ENCODE data around the gene CASKIN2. TPM values are rescaled to one million over a fixed set of nuclear protein-coding genes. Genes with fewer than 3 reads are reported as not detected.
"Not testable (repeated sequence)": the region's sequence is repeated elsewhere in the genome, so short reads cannot be mapped to it uniquely, and the experiment has no call there.

The CASKIN2 gene
- total and polyA plus RNA-seq, 2 donors = 11.1 to 29.1 TPM

- 63% methylated on average over 9 of the region's 9 CpGs for WGBS
- Histone ChIP-seq H3K4me1 (ENCODE audit: insufficient read depth) (peaks cover 2% of the 10 kb centered on the region), H3K27ac (ENCODE audit: low read depth) (peak overlapping the region; percentile 65), H3K4me3 (ENCODE audit: low read depth, low read length) (no peak overlapping the region), H3K36me3 (ENCODE audit: insufficient read depth) (no peaks in the 10 kb centered on the region)
- peak; percentile 50 for DNase-seq (ENCODE audit: extremely low spot score)
Measured at GRCh38 chr17:75459590-75460267, 55.6 kb downstream of the CASKIN2 start.

DNA sequence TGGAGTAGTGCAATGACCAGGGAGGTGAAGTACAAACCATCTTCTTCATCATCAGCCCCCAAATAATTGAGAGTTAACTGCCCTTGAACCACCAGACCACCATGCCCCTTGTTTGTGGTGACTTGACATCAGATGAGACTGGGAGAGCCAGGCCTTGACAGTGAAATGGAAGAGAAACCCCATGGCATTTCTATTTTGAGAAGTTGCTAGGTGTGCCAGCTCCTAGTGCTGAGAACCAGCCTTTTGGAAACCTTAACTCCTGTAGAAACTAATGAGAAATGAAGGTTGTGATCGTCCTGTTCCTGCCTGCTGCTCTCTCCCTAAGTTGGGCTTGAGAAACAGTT is 56.1 kb downstream of the CASKIN2 start:
- no peak for DNase-seq (ENCODE audit: extremely low spot score)
- Histone ChIP-seq H3K4me3 (ENCODE audit: low read depth, low read length) (no peak overlapping the region), H3K4me1 (ENCODE audit: insufficient read depth) (peaks cover 2% of the 10 kb centered on the region), H3K36me3 (ENCODE audit: insufficient read depth) (no peaks in the 10 kb centered on the region), H3K27ac (ENCODE audit: low read depth) (peak overlapping the region; percentile 65)
- WGBS = 61% methylated on average over 1 of the region's 1 CpG

- H3K36me3 ChIP-seq (ENCODE audit: insufficient read depth) = no peaks in the 10 kb centered on the region
- under 1% methylated on average over 38 of the region's 38 CpGs for WGBS
- peaks cover 2% of the 10 kb centered on the region for H3K4me1 ChIP-seq (ENCODE audit: insufficient read depth)
- peak; percentile 40 for DNase-seq (ENCODE audit: extremely low spot score)
- no peak overlapping the region for H3K27ac ChIP-seq (ENCODE audit: low read depth)
- peak overlapping the region; percentile 86 for H3K4me3 ChIP-seq (ENCODE audit: low read depth, low read length)
Measured at GRCh38 chr17:75457047-75457654, 58.2 kb downstream of the CASKIN2 start.

- DNase-seq (ENCODE audit: extremely low spot score) = peak; percentile 98
Measured at GRCh38 chr17:75456417-75457046, 58.8 kb downstream of the CASKIN2 start, which contains the start of gene TMEM94. Gene TMEM94, plus strand, starts transcription at chr17:75456635. Its CDS starts 15,271 bp downstream, at chr17:75471906.

GRCh38 chr17:75456039-75456416 is 59.3 kb downstream of the CASKIN2 start:
- peaks cover 2% of the 10 kb centered on the region for H3K4me1 ChIP-seq (ENCODE audit: insufficient read depth)
- 4% methylated on average over 13 of the region's 13 CpGs for WGBS

More at GRCh38 chr17:75456417-75457046, 58.8 kb downstream of the CASKIN2 start, which contains the start of gene TMEM94:
- Histone ChIP-seq H3K4me3 (ENCODE audit: low read depth, low read length) (peak within 1 kb of the TSS; percentile 86), H3K27ac (ENCODE audit: low read depth) (peak within 1 kb of the TSS; percentile 81), H3K4me1 (ENCODE audit: insufficient read depth) (peaks cover 2% of the 10 kb centered on the region), H3K36me3 (ENCODE audit: insufficient read depth) (no peaks in the 10 kb centered on the region)
- WGBS = under 1% methylated on average over 33 of the region's 33 CpGs

GRCh38 chr17:75454672-75455071 is 60.7 kb downstream of the CASKIN2 start:
- H3K4me1 ChIP-seq (ENCODE audit: insufficient read depth); H3K36me3 ChIP-seq (ENCODE audit: insufficient read depth); H3K27ac ChIP-seq (ENCODE audit: low read depth); DNase-seq (ENCODE audit: extremely low spot score); H3K4me3 ChIP-seq (ENCODE audit: low read depth, low read length): not testable (repeated sequence)
- 98% methylated on average over 3 of the region's 3 CpGs for WGBS

More at GRCh38 chr17:75456039-75456416, 59.3 kb downstream of the CASKIN2 start:
- no peak for DNase-seq (ENCODE audit: extremely low spot score)
- peak overlapping the region; percentile 31 for H3K4me3 ChIP-seq (ENCODE audit: low read depth, low read length)
- peak overlapping the region; percentile 65 for H3K27ac ChIP-seq (ENCODE audit: low read depth)
- H3K36me3 ChIP-seq (ENCODE audit: insufficient read depth) = no peaks in the 10 kb centered on the region

DNA sequence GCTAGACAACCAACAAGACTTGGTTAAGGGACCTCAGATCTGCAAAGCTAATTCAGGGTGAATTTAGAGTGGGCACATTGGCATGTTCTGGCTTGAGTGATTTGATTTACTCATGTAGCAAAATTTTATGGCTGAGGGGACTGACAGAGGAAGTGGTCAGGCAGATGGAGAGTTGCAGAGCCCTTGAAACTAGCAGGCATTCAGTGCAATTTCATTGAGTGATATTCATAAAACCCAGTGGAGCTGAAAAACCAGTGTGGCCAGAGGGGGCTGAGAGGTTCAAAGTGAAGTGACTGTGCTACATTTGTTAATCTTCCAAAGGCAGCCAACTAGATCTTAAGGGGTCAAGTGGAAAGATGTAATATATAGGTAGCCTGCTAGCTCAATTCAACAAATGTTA is 61.1 kb downstream of the CASKIN2 start:
- DNase-seq (ENCODE audit: extremely low spot score) = no peak
- no peak overlapping the region for H3K27ac ChIP-seq (ENCODE audit: low read depth)
- no peaks in the 10 kb centered on the region for H3K36me3 ChIP-seq (ENCODE audit: insufficient read depth)

GRCh38 chr17:75450270-75450669 is 65.1 kb downstream of the CASKIN2 start:
- WGBS = 80% methylated on average over 4 of the region's 4 CpGs
- H3K36me3 ChIP-seq (ENCODE audit: insufficient read depth) = no peaks in the 10 kb centered on the region
- H3K4me1 ChIP-seq (ENCODE audit: insufficient read depth) = no peaks in the 10 kb centered on the region
- no peak overlapping the region for H3K27ac ChIP-seq (ENCODE audit: low read depth)
- no peak for DNase-seq (ENCODE audit: extremely low spot score)
- no peak overlapping the region for H3K4me3 ChIP-seq (ENCODE audit: low read depth, low read length)

More for the DNA sequence above, 61.1 kb downstream of the CASKIN2 start:
- Histone ChIP-seq H3K4me3 (ENCODE audit: low read depth, low read length) (no peak overlapping the region), H3K4me1 (ENCODE audit: insufficient read depth) (no peaks in the 10 kb centered on the region)

Other genes with a start within 250 kb of the CASKIN2 start
- 9.0 TPM for gene MIF4GD, start 244.3 kb downstream of the CASKIN2 start, total RNA-seq
- gene MIF4GD, start 244.3 kb downstream of the CASKIN2 start, polyA plus RNA-seq = 42.9 TPM
- 5.2 TPM for gene SLC25A19, start 226.1 kb downstream of the CASKIN2 start, total RNA-seq
- gene SLC25A19, start 226.1 kb downstream of the CASKIN2 start, polyA plus RNA-seq = 10.1 TPM
- 63.1 TPM for gene GRB2, start 109.9 kb downstream of the CASKIN2 start, total RNA-seq
- gene GRB2, start 109.9 kb downstream of the CASKIN2 start, polyA plus RNA-seq = 93.9 TPM
- 24.9 TPM for gene TMEM94, start 58.9 kb downstream of the CASKIN2 start, total RNA-seq
- gene TMEM94, start 58.9 kb downstream of the CASKIN2 start, polyA plus RNA-seq = 45.8 TPM
- gene TSEN54, start 991 bp upstream of the CASKIN2 start, total RNA-seq = 10.9 TPM
- 20.4 TPM for gene TSEN54, start 991 bp upstream of the CASKIN2 start, polyA plus RNA-seq
- 10.6 TPM for gene LLGL2, start 10.2 kb upstream of the CASKIN2 start, total RNA-seq
- 15.1 TPM for gene LLGL2, start 10.2 kb upstream of the CASKIN2 start, polyA plus RNA-seq
- gene MYO15B, start 72.3 kb upstream of the CASKIN2 start, total RNA-seq = 108 TPM
- gene MYO15B, start 72.3 kb upstream of the CASKIN2 start, polyA plus RNA-seq = 78.1 TPM
- 4.0 TPM for gene SMIM5, start 117.9 kb upstream of the CASKIN2 start, total RNA-seq
- gene SMIM5, start 117.9 kb upstream of the CASKIN2 start, polyA plus RNA-seq = 3.6 TPM
- gene RECQL5, start 151.6 kb upstream of the CASKIN2 start, total RNA-seq = 22.2 TPM
- gene RECQL5, start 151.6 kb upstream of the CASKIN2 start, polyA plus RNA-seq = 19.6 TPM
- gene SAP30BP, start 151.8 kb upstream of the CASKIN2 start, total RNA-seq = 37.7 TPM
- gene SAP30BP, start 151.8 kb upstream of the CASKIN2 start, polyA plus RNA-seq = 87.0 TPM
- gene ITGB4, start 205.9 kb upstream of the CASKIN2 start, total RNA-seq = 22.4 TPM
- gene ITGB4, start 205.9 kb upstream of the CASKIN2 start, polyA plus RNA-seq = 64.8 TPM
- gene GALK1, start 249.7 kb upstream of the CASKIN2 start, total RNA-seq = 11.3 TPM
- 43.0 TPM for gene GALK1, start 249.7 kb upstream of the CASKIN2 start, polyA plus RNA-seq